HepG2 (cell line): ENCODE measurements around the gene RPL23. TPM values are rescaled to one million over a fixed set of nuclear protein-coding genes. Genes with fewer than 3 reads are reported as not detected.

ENCODE experiments used
- DNMT1 ChIP-seq: sonication (generic); formaldehyde crosslinking; IDR thresholded peaks from 2 replicates; pipeline ENCODE4 v1.5.1; 2020; ENCODE audit warnings: mild to moderate bottlenecking, missing genetic modification reagents
- KLF11 ChIP-seq: IDR thresholded peaks from 2 replicates; pipeline ENCODE4 v1.6.1; 2016; ENCODE audit warnings: missing compliant biosample characterization
- MED1 ChIP-seq: sonication (generic); formaldehyde crosslinking; IDR thresholded peaks from 2 replicates; pipeline ENCODE4 v1.4.0; 2020; ENCODE audit warnings: missing genetic modification reagents
- REXO4 ChIP-seq: sonication (generic); formaldehyde crosslinking; IDR thresholded peaks from 2 replicates; pipeline ENCODE4 v1.8.0; 2022; ENCODE audit warnings: missing genetic modification reagents, mild to moderate bottlenecking, borderline replicate concordance
- SIX4 ChIP-seq: sonication (generic); formaldehyde crosslinking; IDR thresholded peaks from 2 replicates; pipeline ENCODE4 v1.4.0; 2020; ENCODE audit warnings: missing genetic modification reagents
- SRF ChIP-seq: IDR thresholded peaks from 2 replicates; pipeline ENCODE4 v1.6.1; 2011; ENCODE audit warnings: mild to moderate bottlenecking, low read depth, low read length, moderate library complexity
- TCF7L2 ChIP-seq: IDR thresholded peaks from 2 replicates; pipeline ENCODE4 v1.6.1; 2011; ENCODE audit warnings: mild to moderate bottlenecking, low read depth, low read length, moderate library complexity
- ZNF224 ChIP-seq: sonication (generic); formaldehyde crosslinking; IDR thresholded peaks from 2 replicates; pipeline ENCODE4 v1.5.0; 2020; ENCODE audit warnings: mild to moderate bottlenecking, missing genetic modification reagents
- ZNF329 ChIP-seq: sonication (generic); formaldehyde crosslinking; IDR thresholded peaks from 2 replicates; pipeline ENCODE4 v1.9.0; 2021; ENCODE audit warnings: low read depth, mild to moderate bottlenecking, missing genetic modification reagents
- ZNF333 ChIP-seq: sonication (generic); formaldehyde crosslinking; IDR thresholded peaks from 2 replicates; pipeline ENCODE4 v1.4.0; 2020; ENCODE audit warnings: mild to moderate bottlenecking, missing genetic modification reagents, borderline replicate concordance
- ZNF550 ChIP-seq: sonication (generic); formaldehyde crosslinking; IDR thresholded peaks from 2 replicates; pipeline ENCODE4 v1.4.0; 2020; ENCODE audit warnings: mild to moderate bottlenecking, missing genetic modification reagents, borderline replicate concordance
- ZNF598 ChIP-seq: sonication (generic); formaldehyde crosslinking; IDR thresholded peaks from 2 replicates; pipeline ENCODE4 v1.5.1; 2020; ENCODE audit warnings: mild to moderate bottlenecking, missing genetic modification reagents, borderline replicate concordance
- ZNF761 ChIP-seq: sonication (generic); formaldehyde crosslinking; conservative IDR thresholded peaks from 2 replicates; pipeline ENCODE4 v1.4.0; 2020; ENCODE audit warnings: mild to moderate bottlenecking, missing genetic modification reagents
- ZNF782 ChIP-seq: sonication (generic); formaldehyde crosslinking; IDR thresholded peaks from 2 replicates; pipeline ENCODE4 v1.4.0; 2020; ENCODE audit warnings: missing genetic modification reagents, mild to moderate bottlenecking, borderline replicate concordance
- polyA plus RNA-seq, 8 experiments: library from polyadenylated mRNA; depleted of rRNA in 3 of 8; stranded (reverse) in 7 of 8; unstranded in 1 of 8; fragments of >200 nt; fragmentation: Illumina TruSeq in 4 of 8; extraction: Trizol in 4 of 8; gene quantifications; 2 replicates each; pipeline versions ENCODE4 v1.2.1 to v1.2.3, GENCODE V29; 2011 to 2016; ENCODE audit warnings: low read depth in 4 of 8, missing spikeins in 1 of 8, mixed read lengths in 1 of 8; ENCODE audit not compliant: insufficient read depth in 1 of 8
- total RNA-seq, 5 experiments: library from RNA; depleted of rRNA; stranded (reverse); fragments of >200 nt; fragmentation: Illumina TruSeq; extraction: Trizol; gene quantifications; 2 replicates each; pipeline ENCODE4 v1.2.3, GENCODE V29; 2016; ENCODE audit warnings: low read depth in 1 of 5
- TF ChIP-seq, protein P1 (sequence below): IDR thresholded peaks from 2 replicates; pipeline ENCODE4 v1.6.1; 2016
- TF ChIP-seq, protein P2 (sequence below): sonication (generic); formaldehyde crosslinking; IDR thresholded peaks from 2 replicates; pipeline ENCODE4 v1.5.0; 2020; ENCODE audit warnings: missing genetic modification reagents
- TF ChIP-seq, protein P3 (sequence below), 2 experiments: IDR thresholded peaks; 2 replicates each; pipeline ENCODE4 v1.6.1; 2011 to 2012; ENCODE audit warnings: low read length in 2 of 2, borderline replicate concordance in 1 of 2, low read depth in 1 of 2, mild to moderate bottlenecking in 1 of 2, moderate library complexity in 1 of 2
- TF ChIP-seq, protein P4 (sequence below): sonication (generic); formaldehyde crosslinking; IDR thresholded peaks from 2 replicates; pipeline ENCODE4 v1.5.0; 2020; ENCODE audit warnings: missing genetic modification reagents

RPL23 gene
- total and polyA plus RNA-seq, 2 of the 13 experiments (the other 11 are each of a cell fraction or from before 2014, with no cell fraction given) = 2,790 to 4,860 TPM

DNA sequence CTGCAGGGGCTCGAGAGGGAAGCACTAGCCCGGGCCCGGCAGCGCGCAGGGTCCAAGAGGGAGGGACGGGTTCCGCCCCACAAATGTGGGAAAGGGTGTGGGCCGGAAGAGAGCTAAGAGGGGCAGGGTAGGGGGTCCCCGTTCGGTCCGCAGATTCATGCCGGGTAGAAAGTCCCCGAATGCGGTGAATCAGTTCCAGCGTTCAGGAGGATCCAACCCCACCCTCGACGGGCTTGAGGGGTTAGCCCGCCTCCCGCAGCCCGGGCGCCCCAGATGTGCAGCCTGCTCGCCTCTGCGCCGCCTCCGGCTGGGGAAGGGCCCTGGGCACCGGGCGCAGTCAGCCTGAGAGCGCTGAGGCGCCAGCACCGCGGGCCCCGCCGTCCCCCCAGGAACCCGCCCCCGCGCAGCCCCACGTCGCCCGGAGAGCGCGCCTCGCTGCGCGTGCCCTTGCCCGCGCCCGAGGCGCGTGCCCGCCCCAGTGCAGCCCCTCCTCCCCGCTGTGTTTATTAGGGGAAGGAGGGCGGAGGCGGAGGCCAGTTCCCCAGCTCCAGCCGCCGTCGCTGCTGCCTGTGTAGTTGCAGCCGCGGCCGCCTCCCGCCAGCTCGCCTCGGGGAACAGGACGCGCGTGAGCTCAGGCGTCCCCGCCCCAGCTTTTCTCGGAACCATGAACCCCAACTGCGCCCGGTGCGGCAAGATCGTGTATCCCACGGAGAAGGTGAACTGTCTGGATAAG lies 16.2 kb upstream of the RPL23 start, which contains the start of gene LASP1 (continued):
- TF ChIP-seq ZNF761 (CRISPR knock-in tag) (peak; percentile 9; the same call in 1 of the 2 replicates), SRF (no peak), ZNF224 (0 out of 2 replicates have a peak, but pooled peaks have one; percentile 74), REXO4 (peak; percentile 78; the same call in 1 of the 2 replicates), SIX4 (CRISPR knock-in tag) (no peak), ZNF333 (CRISPR knock-in tag) (peak; percentile 93; the same call in 1 of the 2 replicates), ZNF598 (no peak), ZNF550 (CRISPR knock-in tag) (peak; percentile 25; the same call in 1 of the 2 replicates), ZNF782 (CRISPR knock-in tag) (0 out of 2 replicates have a peak, but pooled peaks have one; percentile 72), TCF7L2 (no peak), KLF11 (CRISPR knock-in tag) (peak; percentile 28; the same call in 1 of the 2 replicates), ZNF329 (CRISPR knock-in tag) (peak; percentile 81; the same call in 1 of the 2 replicates), MED1 (peak; percentile 80), DNMT1 (peak; percentile 70; the same call in 1 of the 2 replicates)
- TF ChIP-seq, protein P1, sequence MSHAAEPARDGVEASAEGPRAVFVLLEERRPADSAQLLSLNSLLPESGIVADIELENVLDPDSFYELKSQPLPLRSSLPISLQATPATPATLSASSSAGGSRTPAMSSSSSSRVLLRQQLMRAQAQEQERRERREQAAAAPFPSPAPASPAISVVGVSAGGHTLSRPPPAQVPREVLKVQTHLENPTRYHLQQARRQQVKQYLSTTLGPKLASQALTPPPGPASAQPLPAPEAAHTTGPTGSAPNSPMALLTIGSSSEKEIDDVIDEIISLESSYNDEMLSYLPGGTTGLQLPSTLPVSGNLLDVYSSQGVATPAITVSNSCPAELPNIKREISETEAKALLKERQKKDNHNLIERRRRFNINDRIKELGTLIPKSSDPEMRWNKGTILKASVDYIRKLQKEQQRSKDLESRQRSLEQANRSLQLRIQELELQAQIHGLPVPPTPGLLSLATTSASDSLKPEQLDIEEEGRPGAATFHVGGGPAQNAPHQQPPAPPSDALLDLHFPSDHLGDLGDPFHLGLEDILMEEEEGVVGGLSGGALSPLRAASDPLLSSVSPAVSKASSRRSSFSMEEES = no peak; the same call in 1 of the 2 replicates
- TF ChIP-seq, protein P2, sequence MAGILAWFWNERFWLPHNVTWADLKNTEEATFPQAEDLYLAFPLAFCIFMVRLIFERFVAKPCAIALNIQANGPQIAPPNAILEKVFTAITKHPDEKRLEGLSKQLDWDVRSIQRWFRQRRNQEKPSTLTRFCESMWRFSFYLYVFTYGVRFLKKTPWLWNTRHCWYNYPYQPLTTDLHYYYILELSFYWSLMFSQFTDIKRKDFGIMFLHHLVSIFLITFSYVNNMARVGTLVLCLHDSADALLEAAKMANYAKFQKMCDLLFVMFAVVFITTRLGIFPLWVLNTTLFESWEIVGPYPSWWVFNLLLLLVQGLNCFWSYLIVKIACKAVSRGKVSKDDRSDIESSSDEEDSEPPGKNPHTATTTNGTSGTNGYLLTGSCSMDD = no peak
- TF ChIP-seq, protein P3, sequence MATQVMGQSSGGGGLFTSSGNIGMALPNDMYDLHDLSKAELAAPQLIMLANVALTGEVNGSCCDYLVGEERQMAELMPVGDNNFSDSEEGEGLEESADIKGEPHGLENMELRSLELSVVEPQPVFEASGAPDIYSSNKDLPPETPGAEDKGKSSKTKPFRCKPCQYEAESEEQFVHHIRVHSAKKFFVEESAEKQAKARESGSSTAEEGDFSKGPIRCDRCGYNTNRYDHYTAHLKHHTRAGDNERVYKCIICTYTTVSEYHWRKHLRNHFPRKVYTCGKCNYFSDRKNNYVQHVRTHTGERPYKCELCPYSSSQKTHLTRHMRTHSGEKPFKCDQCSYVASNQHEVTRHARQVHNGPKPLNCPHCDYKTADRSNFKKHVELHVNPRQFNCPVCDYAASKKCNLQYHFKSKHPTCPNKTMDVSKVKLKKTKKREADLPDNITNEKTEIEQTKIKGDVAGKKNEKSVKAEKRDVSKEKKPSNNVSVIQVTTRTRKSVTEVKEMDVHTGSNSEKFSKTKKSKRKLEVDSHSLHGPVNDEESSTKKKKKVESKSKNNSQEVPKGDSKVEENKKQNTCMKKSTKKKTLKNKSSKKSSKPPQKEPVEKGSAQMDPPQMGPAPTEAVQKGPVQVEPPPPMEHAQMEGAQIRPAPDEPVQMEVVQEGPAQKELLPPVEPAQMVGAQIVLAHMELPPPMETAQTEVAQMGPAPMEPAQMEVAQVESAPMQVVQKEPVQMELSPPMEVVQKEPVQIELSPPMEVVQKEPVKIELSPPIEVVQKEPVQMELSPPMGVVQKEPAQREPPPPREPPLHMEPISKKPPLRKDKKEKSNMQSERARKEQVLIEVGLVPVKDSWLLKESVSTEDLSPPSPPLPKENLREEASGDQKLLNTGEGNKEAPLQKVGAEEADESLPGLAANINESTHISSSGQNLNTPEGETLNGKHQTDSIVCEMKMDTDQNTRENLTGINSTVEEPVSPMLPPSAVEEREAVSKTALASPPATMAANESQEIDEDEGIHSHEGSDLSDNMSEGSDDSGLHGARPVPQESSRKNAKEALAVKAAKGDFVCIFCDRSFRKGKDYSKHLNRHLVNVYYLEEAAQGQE (IDR thresholded peaks at IDR 0.05; ENCODE audit: borderline replicate concordance in 1 of 2, low read depth in 1 of 2, low read length in 2 of 2) = peak in 1 of 2 experiments; percentile 59; a peak in 1 of 4 replicates
- TF ChIP-seq, protein P4, sequence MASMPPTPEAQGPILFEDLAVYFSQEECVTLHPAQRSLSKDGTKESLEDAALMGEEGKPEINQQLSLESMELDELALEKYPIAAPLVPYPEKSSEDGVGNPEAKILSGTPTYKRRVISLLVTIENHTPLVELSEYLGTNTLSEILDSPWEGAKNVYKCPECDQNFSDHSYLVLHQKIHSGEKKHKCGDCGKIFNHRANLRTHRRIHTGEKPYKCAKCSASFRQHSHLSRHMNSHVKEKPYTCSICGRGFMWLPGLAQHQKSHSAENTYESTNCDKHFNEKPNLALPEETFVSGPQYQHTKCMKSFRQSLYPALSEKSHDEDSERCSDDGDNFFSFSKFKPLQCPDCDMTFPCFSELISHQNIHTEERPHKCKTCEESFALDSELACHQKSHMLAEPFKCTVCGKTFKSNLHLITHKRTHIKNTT (CRISPR knock-in tag) = no peak
